ENCODE results near the gene PSMD14.

The PSMD14 gene

DNA sequence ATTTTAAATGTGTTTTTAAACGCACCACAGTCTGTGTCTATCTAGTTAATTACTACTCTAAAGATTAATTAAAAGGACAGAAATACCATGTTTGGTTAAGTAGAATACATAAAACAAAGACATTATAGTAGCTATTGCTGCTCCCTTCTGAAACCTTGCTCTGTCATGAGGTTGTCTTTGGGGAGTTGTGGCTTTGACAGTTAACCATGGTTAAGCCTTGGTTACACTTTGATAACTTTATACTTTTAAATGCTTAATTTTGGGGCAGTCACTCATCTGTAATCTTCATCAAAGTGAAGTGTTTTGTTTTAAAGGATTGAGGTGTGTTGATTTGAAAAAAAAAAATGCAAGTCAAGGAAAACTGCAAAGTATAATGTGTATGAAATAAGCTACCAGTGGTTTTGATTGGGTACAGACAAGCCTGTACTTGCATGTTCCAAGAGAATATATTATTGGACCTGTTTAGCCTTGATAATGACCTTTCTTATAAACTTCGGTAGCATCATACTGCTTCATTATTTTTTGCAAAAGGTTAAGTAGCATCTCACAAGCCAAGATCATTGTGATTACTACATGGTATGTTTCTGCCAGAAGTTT, 78.1 kb downstream of the PSMD14 start:
- no peak for DNase-seq

DNA sequence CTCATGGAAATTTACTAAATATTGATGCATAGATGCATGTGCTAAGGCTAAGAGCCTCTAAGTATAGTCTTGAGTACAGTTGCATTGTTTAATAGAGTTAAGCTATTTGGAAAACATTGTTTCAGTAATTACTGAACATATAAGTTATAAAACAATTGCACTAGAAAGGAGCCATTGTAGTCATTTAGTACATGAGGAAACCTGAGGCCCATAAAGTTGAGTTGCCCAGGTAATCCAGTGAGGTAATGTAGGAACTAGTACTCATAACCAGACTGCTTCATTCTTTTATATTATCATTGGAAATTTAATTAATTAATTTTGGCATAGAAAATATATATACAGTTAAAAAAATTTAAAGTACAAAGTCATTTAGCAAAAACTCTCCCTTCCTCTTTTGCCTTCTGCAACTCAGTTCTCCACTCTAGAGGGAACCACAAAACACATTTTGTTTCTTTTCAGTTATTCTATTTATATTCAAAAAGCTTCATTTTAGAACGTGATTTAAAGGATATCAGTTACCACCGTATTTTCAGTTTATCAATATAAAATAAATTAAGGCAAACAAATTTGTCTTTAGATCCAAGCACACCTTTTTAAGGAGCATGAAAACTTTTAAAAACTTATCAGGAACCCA, 80.0 kb downstream of the PSMD14 start:
- DNase-seq: no peak

DNA sequence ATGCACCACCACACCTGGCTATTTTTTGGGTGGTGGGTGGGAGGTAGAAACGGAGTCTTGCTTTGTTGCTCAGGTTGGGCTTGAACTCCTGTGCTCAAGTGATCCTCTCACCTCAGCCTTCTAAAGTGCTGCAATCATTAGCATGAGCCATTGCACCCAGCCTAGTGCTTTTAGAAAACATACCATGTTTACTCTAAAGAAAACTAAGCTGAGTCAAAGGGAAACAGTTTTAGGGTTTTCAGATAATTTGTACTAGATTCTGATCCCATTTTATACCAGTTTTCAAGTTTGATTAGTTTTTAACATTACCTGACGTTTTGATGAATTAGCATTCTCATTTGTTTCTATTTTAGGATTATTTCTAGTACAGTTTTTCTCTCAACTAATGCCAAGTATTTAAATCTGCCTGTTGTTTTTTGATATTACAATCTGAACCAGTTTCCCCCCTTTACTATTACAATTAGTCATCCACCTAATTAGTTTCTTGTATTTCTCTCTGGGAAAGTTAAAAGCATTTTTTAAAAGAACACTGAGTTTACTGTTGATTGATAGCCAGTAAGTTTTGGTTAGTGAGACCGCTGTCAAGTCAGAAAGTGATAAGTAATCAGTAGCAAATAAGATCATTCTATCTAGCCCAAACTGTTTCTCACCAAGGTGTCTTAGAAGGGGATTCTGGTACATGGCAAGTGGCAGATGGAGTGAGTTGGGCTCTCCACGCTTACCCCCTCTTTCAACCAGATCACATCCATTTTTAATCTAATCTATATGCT, 83.7 kb downstream of the PSMD14 start:
- no peak for DNase-seq

- no peak for DNase-seq
These were observed 91.9 kb downstream of the PSMD14 start for GRCh38 chr2:161400076-161400475.

GRCh38 chr2:161402297-161402696, 94.1 kb downstream of the PSMD14 start:
- no peak for DNase-seq

DNA sequence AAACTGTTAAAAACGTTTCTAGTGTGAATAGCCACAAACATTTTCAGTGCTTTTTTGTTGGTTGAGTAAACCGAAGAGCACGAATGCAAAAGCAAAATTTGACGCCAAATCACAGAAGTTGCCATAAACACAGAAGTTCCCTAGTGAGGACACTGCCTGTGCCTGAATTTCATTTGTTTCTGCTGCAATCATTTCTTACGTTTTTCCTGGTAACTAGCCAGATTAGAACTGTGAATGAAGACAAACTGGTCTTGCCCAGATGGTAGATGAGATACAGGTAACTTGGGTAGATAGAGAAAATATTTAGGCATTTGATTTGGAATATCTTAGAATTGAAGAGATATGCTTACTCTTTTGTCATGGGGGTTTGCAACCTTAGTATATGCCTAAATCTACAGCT, 98.1 kb downstream of the PSMD14 start:
- DNase-seq: no peak

DNA sequence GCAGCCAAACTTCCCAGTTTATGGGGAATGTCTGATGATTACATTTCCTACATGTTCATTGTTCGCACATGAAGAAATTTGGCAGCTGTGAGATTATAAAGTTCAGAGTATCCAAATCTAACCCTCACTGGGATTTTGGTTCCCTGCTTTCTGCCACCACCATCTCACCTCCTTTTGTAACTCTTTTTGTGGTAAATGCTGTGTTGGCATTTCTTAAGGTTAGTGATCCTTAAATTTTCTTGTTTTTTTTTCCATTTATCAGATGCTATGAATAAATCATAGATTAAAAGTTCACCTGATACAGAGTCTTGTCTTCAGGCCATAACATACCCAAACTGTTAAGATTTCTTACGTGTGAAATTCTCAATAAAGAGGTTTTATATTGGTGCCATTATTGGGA, 99.4 kb downstream of the PSMD14 start:
- DNase-seq: no peak

DNA sequence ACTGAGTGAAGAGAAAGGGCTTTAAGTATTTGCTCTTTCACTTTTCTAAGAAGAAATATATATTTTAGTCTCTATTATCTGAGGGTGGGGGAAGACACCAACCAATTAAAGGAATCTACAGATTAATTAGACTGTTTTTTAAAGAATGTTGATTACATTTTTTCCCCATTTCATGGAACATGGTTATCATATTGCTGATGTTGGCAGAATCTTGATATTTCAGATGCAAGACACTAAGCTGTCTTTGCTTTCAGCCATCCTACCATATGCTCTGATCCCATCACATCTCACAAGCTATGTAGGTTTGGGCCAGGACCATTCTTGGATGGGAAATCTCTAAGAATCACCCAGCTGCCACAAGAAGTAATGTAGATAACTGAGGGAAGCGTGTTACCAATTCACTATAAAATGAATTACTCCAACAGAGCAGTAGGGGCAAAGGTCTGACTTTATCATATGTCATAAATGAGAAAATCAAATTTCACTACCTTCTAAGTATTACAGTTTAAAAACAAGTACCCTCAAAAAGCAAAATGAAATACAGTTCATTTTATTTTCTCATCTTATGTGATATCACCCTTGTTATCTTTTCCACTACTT, 101.2 kb downstream of the PSMD14 start:
- no peak for DNase-seq

DNA sequence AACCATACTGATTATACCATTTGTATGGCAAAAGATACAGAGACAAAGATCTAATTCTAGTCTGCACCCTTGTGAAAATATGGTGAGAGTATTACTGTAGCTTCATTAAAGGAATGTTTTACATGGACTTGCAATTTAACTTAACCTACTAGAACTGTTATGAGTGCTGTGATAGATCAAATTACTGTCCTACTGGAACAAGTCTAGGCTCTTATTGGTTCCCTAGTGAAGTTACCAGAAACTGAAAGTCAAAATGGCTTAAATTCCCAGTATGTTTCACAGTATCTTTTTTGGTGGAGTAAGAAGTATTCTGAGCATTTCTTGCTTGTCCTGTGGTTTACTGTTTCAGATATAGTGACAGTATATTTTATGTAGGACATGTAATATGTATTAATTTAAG, 104.1 kb downstream of the PSMD14 start:
- peak; percentile 52 for DNase-seq

- DNase-seq: peak; percentile 70
These were observed 106.1 kb downstream of the PSMD14 start for GRCh38 chr2:161414042-161415033.

DNA sequence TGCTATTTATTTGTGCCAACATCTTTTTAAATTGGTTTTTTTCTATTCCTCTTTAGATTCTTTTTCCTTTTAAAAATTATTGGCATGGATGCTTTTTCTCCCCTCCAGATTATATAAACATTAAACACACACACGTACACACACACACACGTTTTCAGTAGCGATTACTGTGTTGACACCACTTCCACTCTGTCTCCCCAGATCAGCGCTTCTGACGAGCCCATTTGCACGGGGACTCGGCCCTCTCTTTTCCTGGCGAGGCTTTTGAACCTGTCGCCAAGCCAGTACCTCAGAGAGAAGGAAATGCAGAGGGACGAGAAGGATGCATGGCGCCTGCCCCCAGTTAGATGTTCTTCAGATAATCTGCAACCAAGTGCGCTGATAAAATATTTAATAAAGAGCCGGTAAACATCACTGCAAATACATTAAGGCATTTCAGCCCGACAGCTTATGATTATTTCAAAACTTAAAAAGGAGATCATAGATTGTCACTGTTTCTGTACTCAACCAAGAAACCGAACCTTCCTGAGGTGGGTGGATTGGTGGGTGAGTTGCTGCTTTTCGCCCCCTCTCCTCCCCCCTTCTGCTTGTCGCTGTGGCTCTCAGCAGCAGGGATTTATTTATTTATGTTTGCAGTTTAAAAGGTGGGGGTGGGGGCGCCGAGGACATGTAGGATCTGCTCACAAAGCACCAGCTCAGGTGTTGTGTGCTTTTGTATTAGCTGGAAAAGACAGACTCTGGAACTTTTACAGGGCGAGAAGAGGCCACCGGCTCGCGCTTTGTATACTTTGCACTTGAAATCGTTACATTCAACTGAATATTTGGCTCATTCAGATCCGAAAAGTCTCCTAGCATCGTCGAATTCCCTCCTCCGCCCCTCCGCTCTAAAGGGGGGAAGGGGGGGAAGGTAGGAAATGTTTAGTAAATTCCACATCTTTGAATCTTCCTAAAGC, 107.1 kb downstream of the PSMD14 start:
- DNase-seq: peak; percentile 56

- DNase-seq: peak; percentile 53
These were observed 107.9 kb downstream of the PSMD14 start, which contains the start of gene TBR1 for GRCh38 chr2:161415987-161416707. TSS of gene TBR1 (plus strand) at chr2:161416297. CDS start at chr2:161416411, 114 bp downstream.

- no peak for DNase-seq
These were observed 108.6 kb downstream of the PSMD14 start for GRCh38 chr2:161416708-161417437.

GRCh38 chr2:161417438-161418274, 109.4 kb downstream of the PSMD14 start:
- no peak for DNase-seq

DNA sequence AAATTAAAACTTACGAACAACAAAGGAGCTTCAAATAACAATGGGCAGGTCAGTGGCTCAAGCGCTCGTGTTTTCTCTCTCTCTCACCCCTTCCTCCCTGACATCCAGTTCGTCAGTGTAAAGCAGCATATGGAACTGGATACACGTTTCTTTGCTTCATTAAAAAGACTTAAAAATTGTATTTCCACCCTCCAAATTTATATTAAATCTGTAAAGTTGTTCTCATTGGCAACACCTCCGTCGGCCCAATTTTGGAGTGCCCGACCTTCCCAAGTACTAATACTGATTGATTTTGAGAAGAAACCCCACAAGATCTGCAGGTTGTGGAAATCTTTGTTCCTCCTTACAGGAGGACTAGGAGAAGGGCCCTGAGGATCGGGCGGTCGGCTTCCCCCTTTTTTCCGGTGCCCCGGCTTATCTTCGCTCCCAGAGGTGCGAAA, 110.1 kb downstream of the PSMD14 start:
- no peak for DNase-seq

GRCh38 chr2:161418715-161419637, 110.8 kb downstream of the PSMD14 start:
- peak; percentile 63 for DNase-seq

DNA sequence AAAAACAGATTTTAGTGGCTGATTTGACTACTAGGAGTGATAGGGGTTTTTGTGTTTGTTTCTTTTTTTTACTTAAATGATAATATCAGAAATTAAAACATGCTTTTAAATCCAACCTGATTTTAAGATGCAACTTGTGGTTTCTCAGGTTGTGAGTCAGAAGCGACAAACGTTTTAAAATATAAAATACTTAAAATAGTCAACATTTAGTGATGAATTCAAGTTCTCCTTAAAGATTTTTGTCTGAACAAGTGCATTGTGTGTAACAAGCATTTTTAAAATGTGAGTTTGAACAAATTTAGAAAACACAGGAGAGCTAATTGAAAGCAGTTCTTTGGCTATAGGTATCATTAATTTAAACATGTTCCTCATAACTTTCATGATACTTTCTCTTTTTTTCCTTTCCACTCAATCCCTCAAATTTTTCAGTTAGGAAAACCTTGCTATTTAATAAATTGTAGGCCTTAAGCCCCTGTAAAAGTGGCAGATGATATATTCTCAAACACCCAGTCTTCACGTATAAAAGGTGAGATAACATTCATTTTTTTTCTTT, 111.5 kb downstream of the PSMD14 start:
- no peak for DNase-seq
